GM12878 (cell line): ENCODE measurements around the gene HDAC2. TPM values are rescaled to one million over a fixed set of nuclear protein-coding genes. Genes with fewer than 3 reads are reported as not detected.

Experiments used
- ATAC-seq: fragments of 200-7000 bp; cut with Tn5 transposase; 3 replicates; pipeline ENCODE4 v1.9.1; 2020; ENCODE audit warnings: mild to moderate bottlenecking, moderate library complexity
- BruUV-seq: library from RNA; stranded (reverse); fragments of 400-500 nt; replicated peaks from 2 replicates; lab custom pipeline; 2021; lab: Mats Ljungman, UMichigan
- CTCF ChIA-PET: fragments of 300-600 bp; sonication (Branson Sonifier 250); formaldehyde crosslinking; extraction: SDS; loops from one replicate; lab custom pipeline; 2021; ENCODE audit warnings: inconsistent platforms; lab: Yijun Ruan, JAX
- POLR2A ChIA-PET: fragments of 350-600 bp; formaldehyde crosslinking; extraction: SDS; loops from one replicate; lab custom pipeline; 2021; ENCODE audit warnings: inconsistent platforms; lab: Charles Lee
- RAD21 ChIA-PET: fragments of 300-600 bp; sonication (Branson Sonifier 250); formaldehyde crosslinking; loops from one replicate; lab custom pipeline; 2023; ENCODE audit warnings: antibody characterized with exemption; ENCODE audit not compliant: unreplicated experiment; lab: Charles Lee
- SMC1A ChIA-PET: fragments of 300-600 bp; sonication (Branson Sonifier 250); formaldehyde crosslinking; loops from one replicate; lab custom pipeline; 2023; ENCODE audit not compliant: unreplicated experiment, uncharacterized antibody; lab: Charles Lee
- DNase-seq: peaks from one replicate; pipeline ENCODE4 v3.0.0-alpha.2; 2011; ENCODE audit warnings: low read depth, low spot score
- FAIRE-seq: peaks from 3 replicates; lab custom pipeline; 2011; peaks lifted over from hg19 to GRCh38; lab: Jason Lieb, UNC
- H2AFZ ChIP-seq: 2 replicates; pipeline ENCODE4 v1.6.0; 2011; ENCODE audit warnings: low read depth, low read length, control low read depth; ENCODE audit not compliant: control insufficient read depth
- H3K27ac ChIP-seq: 2 replicates; pipeline ENCODE4 v1.5.1; 2011; ENCODE audit warnings: control low read depth; ENCODE audit not compliant: control insufficient read depth, insufficient read depth
- H3K27me3 ChIP-seq, 2 experiments: replicated peaks in 1 of 2; 2 replicates each; pipeline versions ENCODE4 v1.6.0 to v1.6.1; 2011; ENCODE audit warnings: low read length in 1 of 2; ENCODE audit not compliant: control insufficient read depth in 2 of 2, insufficient read depth in 2 of 2
- H3K36me3 ChIP-seq, 2 experiments: 2 replicates each; pipeline ENCODE4 v1.5.1; 2011; ENCODE audit warnings: low read length in 1 of 2; ENCODE audit not compliant: control insufficient read depth in 2 of 2, insufficient read depth in 2 of 2
- H3K4me1 ChIP-seq: 2 replicates; pipeline ENCODE4 v1.6.1; 2011; ENCODE audit warnings: mild to moderate bottlenecking, low read length, moderate library complexity, mixed read lengths; ENCODE audit not compliant: control insufficient read depth, insufficient read depth
- H3K4me2 ChIP-seq: 2 replicates; pipeline ENCODE4 v1.6.0; 2011; ENCODE audit warnings: control low read depth; ENCODE audit not compliant: control insufficient read depth, insufficient read depth
- H3K4me3 ChIP-seq: fragments of 200-600 bp; sonication (generic); 2 replicates; pipeline ENCODE4 v1.5.1; 2016
- H3K79me2 ChIP-seq: 2 replicates; pipeline ENCODE4 v1.6.0; 2011; ENCODE audit warnings: low read length; ENCODE audit not compliant: control insufficient read depth, insufficient read depth
- H3K9ac ChIP-seq: 2 replicates; pipeline ENCODE4 v1.8.0; 2011; ENCODE audit warnings: low read length, control low read depth, mixed read lengths; ENCODE audit not compliant: control insufficient read depth, insufficient read depth
- H3K9me3 ChIP-seq: replicated peaks from 3 replicates; pipeline ENCODE4 v1.5.1; 2011; ENCODE audit warnings: mild to moderate bottlenecking, low read length; ENCODE audit not compliant: control insufficient read depth, insufficient read depth
- H4K20me1 ChIP-seq: 2 replicates; pipeline ENCODE4 v1.6.0; 2011; ENCODE audit not compliant: control insufficient read depth, insufficient read depth
- ETV6 ChIP-seq, 2 experiments: fragments of 450-650 bp in 1 of 2; IDR thresholded peaks in 1 of 2; conservative IDR thresholded peaks in 1 of 2; 2 replicates each; pipeline ENCODE4 v1.6.1; 2014; ENCODE audit warnings: antibody characterized with exemption in 1 of 2, borderline replicate concordance in 1 of 2, low read depth in 1 of 2, mild to moderate bottlenecking in 1 of 2, moderate library complexity in 1 of 2
- HDAC6 ChIP-seq: fragments of 200-600 bp; sonication (generic); IDR thresholded peaks from one replicate; pipeline ENCODE4 v1.8.0; 2017; ENCODE audit warnings: antibody characterized with exemption; ENCODE audit not compliant: unreplicated experiment
- JUND ChIP-seq: IDR thresholded peaks from 2 replicates; pipeline ENCODE4 v1.6.1; 2012; ENCODE audit warnings: low read depth, mild to moderate bottlenecking, low read length, improper control_type of control experiment, moderate library complexity
- MTA2 ChIP-seq: fragments of 450-650 bp; IDR thresholded peaks from 2 replicates; pipeline ENCODE4 v1.6.1; 2016; ENCODE audit warnings: low read depth, mild to moderate bottlenecking, moderate library complexity
- RAD21 ChIP-seq: IDR thresholded peaks from 2 replicates; pipeline ENCODE4 v1.6.1; 2011; ENCODE audit warnings: mild to moderate bottlenecking, low read depth, low read length, moderate library complexity; ENCODE audit not compliant: insufficient read depth
- SMC3 ChIP-seq: IDR thresholded peaks from 2 replicates; pipeline ENCODE4 v1.6.1; 2011; ENCODE audit warnings: low read length, improper control_type of control experiment, borderline replicate concordance
- ZNF384 ChIP-seq: IDR thresholded peaks from 2 replicates; pipeline ENCODE4 v1.6.1; 2012; ENCODE audit warnings: low read depth, mild to moderate bottlenecking, low read length, improper control_type of control experiment, borderline replicate concordance
- WGBS: methylation state at CpG from one replicate; pipeline ENCODE4 v1.1.6; 2016; ENCODE audit warnings: low lambda C conversion rate; ENCODE audit not compliant: insufficient replicate concordance, insufficient coverage; ENCODE audit errors: missing lambda C conversion rate; 5-methylcytosine and 5-hydroxymethylcytosine counted together
- in situ Hi-C: fragments of 300-500 bp; cut with MboI; formaldehyde crosslinking; loops from 9 replicates; pipeline ENCODE4 v1.14.3; 2018; ENCODE audit warnings: mixed read lengths
- intact Hi-C: fragments of 100-400 bp; cut with micrococcal nuclease; formaldehyde crosslinking; loops from one replicate; pipeline ENCODE4 v1.14.2; 2022; ENCODE audit not compliant: unreplicated experiment
- polyA plus RNA-seq, 11 experiments: library from polyadenylated mRNA; depleted of rRNA in 4 of 11; unstranded in 6 of 11; stranded (reverse) in 5 of 11; fragments of >200 nt; fragmentation: Nextera tagmentation in 4 of 11; fragmentation: Illumina TruSeq in 1 of 11; extraction: Ambion mirVana in 4 of 11; extraction: Trizol in 1 of 11; gene quantifications; 1 replicate in 1 of 11; 2 replicates in 10 of 11; pipeline versions ENCODE4 v1.2.1 to v1.2.3, GENCODE V29; 2011 to 2016; ENCODE audit warnings: inconsistent platforms in 2 of 11, missing spikeins in 2 of 11, low read depth in 1 of 11
- total RNA-seq, 4 experiments: library from RNA; depleted of rRNA in 3 of 4; stranded (reverse); fragments of >200 nt in 3 of 4; fragmentation: Illumina TruSeq in 1 of 4; extraction: Trizol in 1 of 4; gene quantifications; 2 replicates each; pipeline versions ENCODE4 v1.2.1 to v1.2.3, GENCODE V29; 2013 to 2021
- TF ChIP-seq, protein P1 (sequence below): fragments of 450-650 bp; IDR thresholded peaks from 2 replicates; pipeline ENCODE4 v1.6.1; 2017; ENCODE audit warnings: low read depth, mild to moderate bottlenecking, moderate library complexity
- TF ChIP-seq, protein P2 (sequence below): IDR thresholded peaks from 2 replicates; pipeline ENCODE4 v1.6.1; 2012; ENCODE audit warnings: low read depth, low read length, improper control_type of control experiment
- TF ChIP-seq, protein P3 (sequence below), 3 experiments: IDR thresholded peaks in 2 of 3; conservative IDR thresholded peaks in 1 of 3; 2 replicates each; pipeline ENCODE4 v1.5.1; 2011; ENCODE audit warnings: low read depth in 3 of 3, low read length in 3 of 3, mild to moderate bottlenecking in 3 of 3, control low read depth in 2 of 3, moderate library complexity in 2 of 3, inconsistent platforms in 1 of 3, mixed read lengths in 1 of 3; ENCODE audit not compliant: control insufficient read depth in 2 of 3, insufficient read depth in 1 of 3; ENCODE audit errors: extremely low read depth in 1 of 3
- TF ChIP-seq, protein P4 (sequence below): IDR thresholded peaks from 2 replicates; pipeline ENCODE4 v1.6.1; 2012; ENCODE audit warnings: improper control_type of control experiment, low read depth, low read length; ENCODE audit not compliant: insufficient replicate concordance

The HDAC2 gene
- total and polyA plus RNA-seq, 10 of the 15 experiments (the other 5 are each of a cell fraction or from before 2014, with no cell fraction given): 40.4 to 210 (median 114) TPM

DNA sequence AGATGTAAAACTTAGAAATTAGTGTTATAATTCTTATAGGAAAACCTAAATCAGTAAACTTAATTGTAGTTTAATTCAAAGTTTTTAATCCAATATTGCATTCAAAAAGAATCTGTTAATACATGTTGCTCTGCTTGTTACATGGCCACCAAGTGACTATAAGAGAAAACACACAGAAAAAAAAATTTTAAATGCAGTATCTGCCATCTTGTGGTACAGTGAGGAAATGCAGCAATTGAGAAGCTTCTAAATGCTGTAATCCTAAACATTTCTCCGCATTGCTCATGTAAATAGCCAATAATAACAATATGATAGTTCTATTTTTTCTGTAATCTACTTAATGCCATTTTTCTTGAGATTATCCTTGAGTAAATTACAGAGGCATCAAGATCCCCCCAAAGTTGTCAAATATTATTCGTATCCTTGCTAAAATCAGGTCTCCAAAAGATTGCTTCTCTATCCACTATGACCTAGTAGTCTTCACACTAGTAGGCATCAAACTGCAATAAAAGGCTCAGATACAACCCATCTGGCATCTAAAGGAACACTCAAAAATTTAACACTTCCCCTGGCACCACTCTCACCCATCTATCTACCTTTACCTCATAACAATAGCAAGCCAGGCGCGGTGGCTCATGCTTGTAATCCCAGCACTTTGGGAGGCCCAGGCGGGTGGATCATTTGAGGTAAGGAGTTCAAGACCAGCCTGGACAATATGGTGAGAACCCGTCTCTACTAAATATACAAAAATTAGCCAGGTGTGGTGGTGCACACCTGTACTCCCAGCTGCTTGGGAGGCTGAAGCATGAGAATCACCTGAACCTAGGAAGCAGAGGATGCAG is 34.6 kb downstream of the HDAC2 start:
- no peak overlapping the region for H2AFZ ChIP-seq
- H3K4me3 ChIP-seq: no peak overlapping the region
- ChIA-PET SMC1A (interaction anchor here (0.7 to 2.7 kb wide), 6 partner anchors 15 to 871 kb away, joined by 3 to 7 read pairs (median 3); no protein-coding TSS in a partner anchor), CTCF (interaction anchor here (0.6 to 5.0 kb wide), 12 partner anchors 10 to 1565 kb away, joined by 3 to 25 read pairs (median 8); no protein-coding TSS in a partner anchor), RAD21 (interaction anchor here (1.2 to 1.4 kb wide), 2 partner anchors 89 to 108 kb away, joined by 3 read pairs; no protein-coding TSS in a partner anchor), POLR2A (interaction anchor here (0.6 kb wide), 1 partner anchor 49 kb away, joined by 7 read pairs; no protein-coding TSS in a partner anchor)
- in situ Hi-C loops (no loop called here), intact Hi-C loops (no loop called here)
- no peaks in the 10 kb centered on the region for H3K27me3 ChIP-seq
- H3K79me2 ChIP-seq: no peaks in the 10 kb centered on the region
- H3K27ac ChIP-seq: no peak overlapping the region
- no peaks in the 10 kb centered on the region for H3K9me3 ChIP-seq
- peak; percentile 99 for FAIRE-seq
- peak; percentile 92 for ATAC-seq
- peak; percentile 24 for DNase-seq
- H3K4me2 ChIP-seq: no peak overlapping the region
- no peaks in the 10 kb centered on the region for H3K4me1 ChIP-seq
- BruUV-seq: no TSS peak
- H3K36me3 ChIP-seq: peaks cover 1 to 4% of the 10 kb centered on the region in 2 experiments; a peak in 2 of 4 replicates
- 84% methylated on average over 6 of the region's 6 CpGs for WGBS
- no peak overlapping the region for H3K9ac ChIP-seq
- H4K20me1 ChIP-seq: no peaks in the 10 kb centered on the region
- peak; percentile 57 for TF ChIP-seq RAD21
- TF ChIP-seq HDAC6: no peak
- TF ChIP-seq ZNF384: peak; percentile 36; the same call in 1 of the 2 replicates
- TF ChIP-seq, protein P1, sequence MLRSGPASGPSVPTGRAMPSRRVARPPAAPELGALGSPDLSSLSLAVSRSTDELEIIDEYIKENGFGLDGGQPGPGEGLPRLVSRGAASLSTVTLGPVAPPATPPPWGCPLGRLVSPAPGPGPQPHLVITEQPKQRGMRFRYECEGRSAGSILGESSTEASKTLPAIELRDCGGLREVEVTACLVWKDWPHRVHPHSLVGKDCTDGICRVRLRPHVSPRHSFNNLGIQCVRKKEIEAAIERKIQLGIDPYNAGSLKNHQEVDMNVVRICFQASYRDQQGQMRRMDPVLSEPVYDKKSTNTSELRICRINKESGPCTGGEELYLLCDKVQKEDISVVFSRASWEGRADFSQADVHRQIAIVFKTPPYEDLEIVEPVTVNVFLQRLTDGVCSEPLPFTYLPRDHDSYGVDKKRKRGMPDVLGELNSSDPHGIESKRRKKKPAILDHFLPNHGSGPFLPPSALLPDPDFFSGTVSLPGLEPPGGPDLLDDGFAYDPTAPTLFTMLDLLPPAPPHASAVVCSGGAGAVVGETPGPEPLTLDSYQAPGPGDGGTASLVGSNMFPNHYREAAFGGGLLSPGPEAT: no peak
- TF ChIP-seq, protein P2, sequence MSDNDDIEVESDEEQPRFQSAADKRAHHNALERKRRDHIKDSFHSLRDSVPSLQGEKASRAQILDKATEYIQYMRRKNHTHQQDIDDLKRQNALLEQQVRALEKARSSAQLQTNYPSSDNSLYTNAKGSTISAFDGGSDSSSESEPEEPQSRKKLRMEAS: no peak
- TF ChIP-seq, protein P3, sequence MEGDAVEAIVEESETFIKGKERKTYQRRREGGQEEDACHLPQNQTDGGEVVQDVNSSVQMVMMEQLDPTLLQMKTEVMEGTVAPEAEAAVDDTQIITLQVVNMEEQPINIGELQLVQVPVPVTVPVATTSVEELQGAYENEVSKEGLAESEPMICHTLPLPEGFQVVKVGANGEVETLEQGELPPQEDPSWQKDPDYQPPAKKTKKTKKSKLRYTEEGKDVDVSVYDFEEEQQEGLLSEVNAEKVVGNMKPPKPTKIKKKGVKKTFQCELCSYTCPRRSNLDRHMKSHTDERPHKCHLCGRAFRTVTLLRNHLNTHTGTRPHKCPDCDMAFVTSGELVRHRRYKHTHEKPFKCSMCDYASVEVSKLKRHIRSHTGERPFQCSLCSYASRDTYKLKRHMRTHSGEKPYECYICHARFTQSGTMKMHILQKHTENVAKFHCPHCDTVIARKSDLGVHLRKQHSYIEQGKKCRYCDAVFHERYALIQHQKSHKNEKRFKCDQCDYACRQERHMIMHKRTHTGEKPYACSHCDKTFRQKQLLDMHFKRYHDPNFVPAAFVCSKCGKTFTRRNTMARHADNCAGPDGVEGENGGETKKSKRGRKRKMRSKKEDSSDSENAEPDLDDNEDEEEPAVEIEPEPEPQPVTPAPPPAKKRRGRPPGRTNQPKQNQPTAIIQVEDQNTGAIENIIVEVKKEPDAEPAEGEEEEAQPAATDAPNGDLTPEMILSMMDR (IDR thresholded peaks at IDR 0.05 in 2 of 3, conservative IDR thresholded peaks at IDR 0.05 in 1 of 3; ENCODE audit: control insufficient read depth in 2 of 3, extremely low read depth in 1 of 3, insufficient read depth in 1 of 3, low read depth in 3 of 3, low read length in 3 of 3): peak; percentile 59 to 77 (median 69)
- TF ChIP-seq MTA2: no peak
- TF ChIP-seq ETV6 (conservative IDR thresholded peaks at IDR 0.05 in 1 of 2, IDR thresholded peaks at IDR 0.05 in 1 of 2; ENCODE audit: borderline replicate concordance in 1 of 2, low read depth in 1 of 2): no peak
- no peak for TF ChIP-seq JUND
- TF ChIP-seq SMC3: peak; percentile 55; the same call in 1 of the 2 replicates
- TF ChIP-seq, protein P4, sequence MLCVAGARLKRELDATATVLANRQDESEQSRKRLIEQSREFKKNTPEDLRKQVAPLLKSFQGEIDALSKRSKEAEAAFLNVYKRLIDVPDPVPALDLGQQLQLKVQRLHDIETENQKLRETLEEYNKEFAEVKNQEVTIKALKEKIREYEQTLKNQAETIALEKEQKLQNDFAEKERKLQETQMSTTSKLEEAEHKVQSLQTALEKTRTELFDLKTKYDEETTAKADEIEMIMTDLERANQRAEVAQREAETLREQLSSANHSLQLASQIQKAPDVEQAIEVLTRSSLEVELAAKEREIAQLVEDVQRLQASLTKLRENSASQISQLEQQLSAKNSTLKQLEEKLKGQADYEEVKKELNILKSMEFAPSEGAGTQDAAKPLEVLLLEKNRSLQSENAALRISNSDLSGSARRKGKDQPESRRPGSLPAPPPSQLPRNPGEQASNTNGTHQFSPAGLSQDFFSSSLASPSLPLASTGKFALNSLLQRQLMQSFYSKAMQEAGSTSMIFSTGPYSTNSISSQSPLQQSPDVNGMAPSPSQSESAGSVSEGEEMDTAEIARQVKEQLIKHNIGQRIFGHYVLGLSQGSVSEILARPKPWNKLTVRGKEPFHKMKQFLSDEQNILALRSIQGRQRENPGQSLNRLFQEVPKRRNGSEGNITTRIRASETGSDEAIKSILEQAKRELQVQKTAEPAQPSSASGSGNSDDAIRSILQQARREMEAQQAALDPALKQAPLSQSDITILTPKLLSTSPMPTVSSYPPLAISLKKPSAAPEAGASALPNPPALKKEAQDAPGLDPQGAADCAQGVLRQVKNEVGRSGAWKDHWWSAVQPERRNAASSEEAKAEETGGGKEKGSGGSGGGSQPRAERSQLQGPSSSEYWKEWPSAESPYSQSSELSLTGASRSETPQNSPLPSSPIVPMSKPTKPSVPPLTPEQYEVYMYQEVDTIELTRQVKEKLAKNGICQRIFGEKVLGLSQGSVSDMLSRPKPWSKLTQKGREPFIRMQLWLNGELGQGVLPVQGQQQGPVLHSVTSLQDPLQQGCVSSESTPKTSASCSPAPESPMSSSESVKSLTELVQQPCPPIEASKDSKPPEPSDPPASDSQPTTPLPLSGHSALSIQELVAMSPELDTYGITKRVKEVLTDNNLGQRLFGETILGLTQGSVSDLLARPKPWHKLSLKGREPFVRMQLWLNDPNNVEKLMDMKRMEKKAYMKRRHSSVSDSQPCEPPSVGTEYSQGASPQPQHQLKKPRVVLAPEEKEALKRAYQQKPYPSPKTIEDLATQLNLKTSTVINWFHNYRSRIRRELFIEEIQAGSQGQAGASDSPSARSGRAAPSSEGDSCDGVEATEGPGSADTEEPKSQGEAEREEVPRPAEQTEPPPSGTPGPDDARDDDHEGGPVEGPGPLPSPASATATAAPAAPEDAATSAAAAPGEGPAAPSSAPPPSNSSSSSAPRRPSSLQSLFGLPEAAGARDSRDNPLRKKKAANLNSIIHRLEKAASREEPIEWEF: no peak
